Regular cardiac myocyte (primary cell): ENCODE data around the gene SIT1. TPM values are rescaled to one million over a fixed set of nuclear protein-coding genes. Genes with fewer than 3 reads are reported as not detected.

Source experiments
- total RNA-seq: library from RNA; depleted of rRNA; stranded (reverse); fragments of >200 nt; gene quantifications from 2 replicates; pipeline ENCODE4 v1.2.3, GENCODE V29; 2014

The SIT1 gene
- total RNA-seq = not detected in 2 replicates

GRCh38 chr9:35650341-35651158, at the start of gene SIT1:
Gene SIT1, minus strand, starts transcription at chr9:35650931. Its CDS starts 78 bp downstream, at chr9:35650853.

GRCh38 chr9:35689542-35690293, 39.0 kb upstream of the SIT1 start, which contains the start of gene TPM2:
Gene TPM2, minus strand, starts transcription at chr9:35689925. Its CDS starts 108 bp downstream, at chr9:35689817.

GRCh38 chr9:35673132-35674024, 22.6 kb upstream of the SIT1 start, which contains the start of gene CA9:
Gene CA9, plus strand, starts transcription at chr9:35673928. Its CDS starts 32 bp downstream, at chr9:35673960.

GRCh38 chr9:35664531-35665470, 14.1 kb upstream of the SIT1 start, which contains the start of gene ARHGEF39:
Gene ARHGEF39, minus strand, starts transcription at chr9:35665195. Its CDS starts 26 bp downstream, at chr9:35665169.

GRCh38 chr9:35658137-35658967, 7.6 kb upstream of the SIT1 start, which contains the start of gene CCDC107:
Gene CCDC107, plus strand, starts transcription at chr9:35658292. Its CDS starts 88 bp downstream, at chr9:35658380.

GRCh38 chr9:35657546-35658136, 6.9 kb upstream of the SIT1 start, which contains the start of gene RMRP:
Gene RMRP, minus strand, starts transcription at chr9:35658019.

GRCh38 chr9:35618325-35618727, 32.4 kb downstream of the SIT1 start, which contains the start of gene CD72:
Gene CD72, minus strand, starts transcription at chr9:35618413. Its CDS starts 110 bp downstream, at chr9:35618303.

GRCh38 chr9:35604578-35605350, 46.0 kb downstream of the SIT1 start, which contains the start of gene TESK1:
Gene TESK1, plus strand, starts transcription at chr9:35605262. Its CDS starts 358 bp downstream, at chr9:35605620.

Other genes starting within 250 kb of the SIT1 start
- gene RUSC2, start 160.8 kb downstream of the SIT1 start, total RNA-seq = 19.9 and 24.8 TPM in 2 replicates
- gene TESK1, start 45.7 kb downstream of the SIT1 start, total RNA-seq = 8.6 and 10.7 TPM in 2 replicates
- gene CD72, start 32.5 kb downstream of the SIT1 start, total RNA-seq = 0.19 and 0.56 TPM in 2 replicates
- gene RMRP, start 7.1 kb upstream of the SIT1 start, total RNA-seq = 3,474 and 7,582 TPM in 2 replicates
- gene CCDC107, start 7.4 kb upstream of the SIT1 start, total RNA-seq = 16.9 and 24.2 TPM in 2 replicates
- 0.28 and 3.6 TPM in 2 replicates for gene ARHGEF39, start 14.3 kb upstream of the SIT1 start, total RNA-seq
- 0.38 and 2.8 TPM in 2 replicates for gene CA9, start 23.0 kb upstream of the SIT1 start, total RNA-seq
- 870 and 1,301 TPM in 2 replicates for gene TPM2, start 39.0 kb upstream of the SIT1 start, total RNA-seq
- gene TLN1, start 81.3 kb upstream of the SIT1 start, total RNA-seq = 342 and 359 TPM in 2 replicates
- gene CREB3, start 81.7 kb upstream of the SIT1 start, total RNA-seq = 77.5 and 112 TPM in 2 replicates
- gene GBA2, start 98.3 kb upstream of the SIT1 start, total RNA-seq = 15.2 and 19.9 TPM in 2 replicates
- gene RGP1, start 98.4 kb upstream of the SIT1 start, total RNA-seq = 10.1 and 10.9 TPM in 2 replicates
- not detected in 2 replicates for gene MSMP, start 103.3 kb upstream of the SIT1 start, total RNA-seq
- 10.9 and 18.3 TPM in 2 replicates for gene NPR2, start 140.7 kb upstream of the SIT1 start, total RNA-seq
- gene SPAG8, start 161.3 kb upstream of the SIT1 start, total RNA-seq = 0.58 and 1.1 TPM in 2 replicates
- 6.5 and 17.1 TPM in 2 replicates for gene HINT2, start 164.1 kb upstream of the SIT1 start, total RNA-seq
- gene FAM221B, start 177.8 kb upstream of the SIT1 start, total RNA-seq = not detected in 2 replicates
- 0.58 and 2.0 TPM in 2 replicates for gene TMEM8B, start 178.3 kb upstream of the SIT1 start, total RNA-seq
- not detected in 2 replicates for gene OR13J1, start 219.5 kb upstream of the SIT1 start, total RNA-seq